ENCODE measurements around the gene MCTP1.
"Not testable (repeated sequence)": the region's sequence is repeated elsewhere in the genome, so short reads cannot be mapped to it uniquely, and the experiment has no call there.

Gene MCTP1

DNA sequence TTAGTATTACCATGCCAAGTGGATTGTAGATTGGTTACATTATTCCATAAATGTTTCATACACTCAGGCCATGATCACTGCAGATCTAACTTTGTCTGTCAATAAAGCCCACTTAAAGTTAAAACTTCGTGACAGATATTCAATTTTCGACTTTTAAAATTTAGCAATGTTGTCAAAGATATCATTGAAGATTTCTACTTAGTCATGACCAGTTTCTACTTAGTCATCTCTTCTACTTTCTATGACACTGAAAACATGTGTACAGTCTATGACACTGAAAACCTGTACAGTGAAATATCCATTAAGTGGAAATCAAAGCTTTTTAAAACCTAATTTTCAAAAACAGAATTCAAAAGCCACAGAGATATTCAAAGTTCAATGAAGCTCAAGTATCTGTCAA lies 258.2 kb downstream of the MCTP1 start:
- DNase-seq = no peak

DNA sequence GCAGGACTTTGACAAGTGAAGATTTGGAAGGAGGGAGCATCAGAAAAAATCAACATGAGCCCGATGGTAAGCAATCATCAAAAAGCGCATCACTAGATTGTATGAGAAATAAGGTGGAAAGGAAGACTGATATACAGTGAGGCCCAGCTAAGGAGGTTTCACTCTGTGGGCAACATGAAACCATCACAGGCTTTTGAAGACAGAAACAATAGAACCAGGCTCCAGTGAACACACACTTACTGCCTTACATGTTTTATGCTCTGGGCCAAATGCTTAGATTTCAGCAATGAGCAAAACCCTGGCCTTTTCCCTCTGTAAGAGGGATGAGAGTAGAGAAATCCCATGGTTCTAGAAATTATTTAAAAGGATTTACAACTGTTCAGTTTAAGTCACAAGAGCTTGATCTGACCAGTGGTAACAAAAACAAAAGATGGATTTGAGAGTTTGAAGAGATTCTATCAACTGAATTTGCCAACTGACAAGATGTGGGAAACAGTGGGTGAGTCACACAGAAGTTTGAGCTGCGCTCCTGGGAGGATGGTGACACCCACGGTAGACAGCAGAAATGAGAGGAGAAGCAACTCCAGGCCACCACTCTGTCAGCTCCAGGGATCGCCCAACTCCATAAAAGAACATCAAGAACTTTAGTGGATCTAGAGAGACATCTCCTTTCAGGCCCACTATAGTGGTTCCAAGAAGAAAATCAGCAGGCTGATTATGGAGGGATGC lies 261.8 kb downstream of the MCTP1 start:
- peak; percentile 65 to 72 for DNase-seq

DNA sequence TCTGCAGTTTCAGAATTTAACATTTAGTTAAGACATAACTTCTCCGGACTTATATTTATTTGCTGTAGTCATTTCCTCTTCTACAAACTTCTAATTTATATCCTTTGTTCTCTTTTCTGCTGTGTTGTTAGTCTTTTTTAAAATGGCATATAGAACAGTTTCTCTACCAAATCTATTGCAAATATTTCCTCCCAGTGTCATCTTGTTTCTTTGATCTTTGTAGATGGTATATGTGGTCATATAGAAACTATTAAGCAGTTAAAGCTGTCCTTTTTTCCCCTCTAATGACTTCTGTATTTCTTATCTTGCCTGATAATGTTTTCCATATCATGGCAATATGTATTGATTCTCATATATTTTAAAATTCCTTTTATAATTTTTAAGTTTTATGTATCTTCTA lies 264.5 kb downstream of the MCTP1 start:
- DNase-seq = peak in 1 of 2 experiments; percentile 14

DNA sequence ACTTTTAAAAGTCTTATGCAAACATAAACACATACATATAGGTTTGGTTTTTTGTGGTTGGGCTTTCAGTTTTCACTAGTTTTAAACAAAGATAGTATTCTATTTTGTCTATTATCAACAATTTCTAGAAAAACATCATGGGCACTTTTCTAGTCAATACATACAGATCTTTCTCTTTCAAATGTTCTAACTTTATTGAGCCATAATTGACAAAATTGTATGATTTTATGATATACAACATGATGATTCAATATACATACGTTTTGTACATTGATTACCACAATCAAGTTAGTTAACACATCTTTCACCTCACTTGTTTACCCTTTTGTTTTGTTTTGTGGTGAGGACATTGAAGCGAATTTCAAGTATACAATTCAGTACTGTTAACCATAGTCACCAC lies 265.9 kb downstream of the MCTP1 start:
- no peak for DNase-seq

DNA sequence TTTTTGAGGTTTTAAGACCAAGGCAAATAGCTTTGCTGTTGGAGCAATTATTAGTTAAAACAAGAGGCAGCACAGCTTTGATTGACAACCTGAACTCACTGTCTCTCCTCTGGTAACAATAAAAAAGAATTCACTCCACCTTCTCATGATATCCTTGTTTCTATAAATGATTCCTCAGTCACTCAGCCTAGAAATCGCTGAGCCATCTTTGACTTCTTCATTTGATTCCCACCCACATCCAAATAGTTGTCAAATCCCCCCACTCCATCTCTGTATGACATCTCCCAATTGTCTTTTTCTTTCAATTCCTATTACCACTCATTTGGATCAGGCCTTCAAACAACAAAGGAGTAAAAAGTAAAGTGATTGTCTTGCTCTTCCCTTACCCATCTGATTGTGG lies 266.4 kb downstream of the MCTP1 start:
- DNase-seq = no peak

DNA sequence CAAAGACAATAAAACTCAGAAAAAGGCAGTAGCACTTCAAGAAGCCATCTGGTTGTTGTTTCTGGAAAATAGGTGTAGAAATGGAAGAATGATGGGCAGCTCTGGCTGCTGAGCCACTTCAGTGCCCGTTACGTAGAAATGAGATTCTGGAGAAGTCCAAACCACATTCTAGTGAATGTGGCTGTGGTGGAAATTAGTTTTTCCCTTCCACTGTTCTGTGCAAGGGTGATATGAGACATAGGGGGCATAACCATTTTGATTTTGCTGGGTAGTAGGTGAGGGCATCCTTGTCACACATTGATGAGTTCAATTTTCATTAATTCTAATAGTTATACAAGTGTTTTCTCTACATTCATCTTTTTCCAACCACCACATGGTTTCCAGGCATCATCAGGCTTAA lies 275.1 kb downstream of the MCTP1 start:
- no peak for DNase-seq

DNA sequence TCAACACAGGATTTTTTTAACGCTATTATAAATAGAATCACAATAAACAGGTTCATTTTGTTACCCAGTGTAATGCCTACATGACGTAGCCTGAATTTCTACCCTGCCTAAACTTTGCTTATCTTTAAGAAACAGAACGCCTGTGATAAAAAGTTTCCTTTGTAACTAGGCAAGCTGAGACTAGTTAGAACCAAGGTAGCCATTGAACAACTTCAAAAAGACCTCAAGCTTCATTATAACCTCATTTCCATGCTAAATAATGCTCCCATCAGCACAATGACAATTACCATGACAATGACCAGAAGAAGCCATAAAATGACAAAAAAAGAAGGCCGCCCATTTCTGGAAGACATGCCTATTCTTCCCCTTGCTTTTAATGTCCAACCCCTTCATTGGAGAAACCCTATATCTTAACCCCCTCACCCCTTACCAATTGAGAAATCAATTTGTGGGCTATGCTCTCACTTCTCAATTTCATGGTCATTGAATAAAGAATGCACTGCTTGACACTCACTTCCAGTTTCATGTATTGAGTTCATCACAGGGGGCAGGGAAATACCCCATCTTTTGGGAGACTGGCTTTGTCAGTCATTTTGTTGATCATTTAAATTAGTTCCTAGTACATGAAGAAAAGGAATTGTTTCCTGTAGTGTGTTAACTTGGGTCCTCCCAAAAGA lies 276.8 kb downstream of the MCTP1 start:
- no peak for DNase-seq

DNA sequence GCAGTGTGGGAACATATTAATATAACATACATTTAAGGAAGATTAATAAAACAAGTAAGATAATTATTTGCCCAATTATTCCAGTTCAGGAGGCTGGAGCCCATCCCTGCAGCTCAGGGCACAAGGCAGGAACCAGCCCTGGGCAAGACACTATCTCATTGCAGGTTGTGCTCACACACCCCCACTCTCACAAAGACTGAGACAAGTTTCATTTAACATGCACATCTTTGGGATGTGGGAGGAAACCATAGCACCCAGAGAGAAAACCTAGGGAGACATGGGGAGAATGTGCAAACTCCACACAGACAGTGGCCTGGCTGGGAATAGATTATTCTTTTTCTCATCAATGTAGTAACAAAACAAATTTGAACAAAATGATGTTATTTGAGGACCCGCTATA lies 279.1 kb downstream of the MCTP1 start:
- DNase-seq = no peak

DNA sequence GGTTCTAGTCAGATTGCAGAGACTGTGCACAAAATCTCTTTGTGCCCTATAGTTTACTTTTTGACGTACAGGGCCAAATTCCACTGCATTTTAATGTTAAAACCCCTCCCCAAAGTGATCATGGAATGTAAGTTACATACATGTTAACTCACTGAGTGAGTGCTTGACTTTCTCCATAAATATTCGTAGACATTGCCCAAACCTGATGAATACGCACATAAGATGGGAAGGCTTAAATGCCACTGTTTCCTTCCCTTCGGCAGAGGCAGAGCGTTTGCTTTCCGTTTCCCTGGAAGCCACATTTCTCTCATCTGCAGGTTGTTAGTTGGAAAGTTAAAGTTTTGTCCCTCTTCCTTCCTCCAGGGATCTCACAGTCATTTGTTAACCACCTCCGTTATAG lies 286.2 kb downstream of the MCTP1 start:
- no peak for DNase-seq

DNA sequence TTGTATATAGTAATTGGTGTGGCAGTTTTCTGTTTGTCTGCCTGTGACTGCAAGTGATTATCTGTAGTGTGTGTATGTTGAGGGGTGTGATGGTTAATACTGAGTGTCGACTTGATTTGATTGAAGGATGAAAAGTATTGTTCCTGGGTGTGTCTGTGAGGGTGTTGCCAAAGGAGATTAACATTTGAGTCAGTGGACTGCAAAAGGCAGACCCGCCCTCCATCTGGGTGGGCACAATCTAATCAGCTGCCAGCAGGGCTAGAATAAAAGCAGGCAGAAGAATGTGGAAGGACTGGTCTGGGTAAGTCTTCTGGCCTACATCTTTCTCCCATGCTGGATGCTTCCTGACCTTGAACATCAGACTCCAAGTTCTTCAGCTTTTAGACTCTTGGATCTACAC lies 290.4 kb downstream of the MCTP1 start:
- not testable (repeated sequence) for DNase-seq

DNA sequence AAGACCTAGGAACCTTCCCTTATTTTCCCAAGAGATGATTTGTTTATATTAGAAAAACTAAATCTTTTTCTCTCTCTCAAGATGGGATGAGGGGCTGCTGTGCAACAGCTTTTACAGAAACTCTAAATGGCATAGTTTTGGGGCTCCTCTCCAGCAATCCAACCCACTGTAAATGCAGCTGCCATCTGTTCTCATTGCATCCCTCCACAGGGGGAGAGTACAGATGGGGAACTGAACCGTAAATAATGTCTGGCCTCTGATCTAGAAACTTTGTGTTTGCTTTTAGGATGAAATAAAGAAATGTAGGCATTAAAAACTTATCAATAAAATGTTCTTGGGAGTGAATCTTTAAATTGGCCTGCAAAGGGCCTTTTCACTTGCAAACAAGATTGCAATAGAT lies 291.4 kb downstream of the MCTP1 start:
- DNase-seq = peak in 1 of 2 experiments; percentile 1

DNA sequence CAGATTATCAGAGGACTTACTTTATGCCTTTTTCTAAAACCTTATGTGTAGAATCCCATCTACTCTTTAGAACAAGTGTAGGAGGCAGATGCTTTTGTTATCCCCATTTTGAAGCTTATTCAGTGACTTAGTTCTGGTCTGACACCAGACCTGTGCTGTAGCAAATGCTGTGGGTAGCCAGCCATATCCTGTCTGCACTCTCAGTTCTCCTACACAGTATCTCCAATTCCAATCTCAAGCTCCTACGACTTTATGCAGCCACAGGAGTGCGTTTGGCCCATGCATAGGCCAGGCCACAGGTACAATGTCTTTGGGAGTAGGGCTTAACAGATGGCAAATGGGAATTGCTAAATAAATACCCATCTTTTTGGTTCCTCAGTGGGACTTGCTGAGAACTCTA lies 292.6 kb downstream of the MCTP1 start:
- no peak for DNase-seq

DNA sequence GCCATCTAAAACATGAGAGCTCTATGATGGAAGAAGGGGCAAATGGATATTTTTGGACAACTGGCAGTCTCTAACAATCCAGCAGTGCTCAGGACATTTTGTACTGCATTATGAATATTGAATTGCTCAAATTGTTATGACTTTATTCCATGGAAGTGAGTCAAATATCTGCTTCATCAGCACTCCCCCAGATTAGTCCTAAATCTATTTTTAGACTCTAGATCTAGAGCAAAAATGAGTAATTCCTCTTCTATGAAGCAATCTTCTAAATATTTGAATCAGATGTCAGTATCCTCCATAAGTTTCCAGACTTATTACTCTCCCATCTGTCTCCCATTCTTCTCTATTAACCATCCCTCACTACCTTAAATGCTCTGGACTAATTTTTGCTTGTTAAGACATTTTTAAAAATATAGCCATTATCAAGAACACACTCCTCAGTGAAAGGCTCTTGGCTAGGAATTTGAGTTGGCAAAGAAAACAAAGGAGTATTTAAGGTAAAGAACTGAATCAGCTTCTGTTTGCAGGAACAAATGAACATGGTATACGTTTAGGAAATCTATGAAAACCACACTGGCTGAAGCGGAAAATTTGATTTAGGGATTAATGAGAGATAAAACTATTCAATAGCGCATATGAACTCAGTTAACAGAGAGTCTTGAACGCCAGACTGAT lies 300.9 kb downstream of the MCTP1 start:
- DNase-seq = no peak

DNA sequence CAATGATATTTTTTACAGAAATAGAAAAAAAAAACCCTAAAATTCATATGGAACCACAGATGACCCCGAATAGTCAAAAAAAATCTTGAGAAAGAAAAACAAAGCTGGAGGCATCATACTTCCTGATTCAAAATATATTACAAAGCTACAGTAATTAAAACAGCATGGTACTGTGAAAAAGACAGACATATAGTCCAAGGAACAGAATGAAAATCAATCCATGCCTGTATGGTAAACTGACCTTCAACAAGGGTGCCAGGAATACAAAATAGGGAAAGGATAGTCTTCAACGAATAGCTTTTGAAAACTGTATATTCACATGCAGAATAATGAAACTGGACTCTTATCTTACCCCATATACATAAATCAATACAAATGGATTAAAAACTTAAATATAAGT lies 307.5 kb downstream of the MCTP1 start:
- DNase-seq = no peak

DNA sequence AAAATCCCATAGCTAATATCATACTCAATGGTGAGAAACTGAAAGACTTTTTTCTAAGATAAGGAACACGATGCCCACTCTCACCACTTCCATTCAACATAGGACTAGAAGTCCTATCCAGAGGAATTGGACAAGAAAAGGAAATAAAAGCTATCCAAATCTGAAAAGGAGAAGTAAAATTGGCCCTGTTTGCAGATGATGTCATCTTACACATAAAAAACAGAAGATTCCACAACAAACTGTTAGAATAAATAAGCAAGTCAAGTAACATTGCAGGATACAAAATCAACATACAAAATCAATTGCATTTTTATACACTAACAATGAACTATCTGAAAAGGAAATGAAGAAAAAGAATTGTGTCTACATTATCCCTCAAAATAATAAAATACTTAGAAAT lies 308.0 kb downstream of the MCTP1 start:
- DNase-seq = no peak

DNA sequence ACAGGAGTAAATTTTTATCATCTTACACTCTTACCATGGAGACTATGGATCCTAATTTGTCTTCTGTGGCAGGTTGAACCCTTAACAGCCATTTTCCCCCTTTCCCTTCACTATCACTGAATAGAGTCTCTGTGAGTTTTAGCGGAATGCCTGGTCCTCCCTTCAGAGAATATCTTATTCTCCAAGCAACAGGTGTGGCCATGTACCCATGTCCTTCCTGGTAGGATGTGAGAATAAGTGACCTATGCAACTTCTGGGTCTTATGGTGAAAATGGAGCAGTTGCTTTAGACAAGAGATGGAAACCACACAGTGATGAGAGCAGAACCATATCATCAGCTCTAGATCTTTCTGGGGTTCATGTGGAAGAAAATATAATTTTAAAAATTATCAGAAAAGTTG lies 312.6 kb downstream of the MCTP1 start:
- no peak for DNase-seq

DNA sequence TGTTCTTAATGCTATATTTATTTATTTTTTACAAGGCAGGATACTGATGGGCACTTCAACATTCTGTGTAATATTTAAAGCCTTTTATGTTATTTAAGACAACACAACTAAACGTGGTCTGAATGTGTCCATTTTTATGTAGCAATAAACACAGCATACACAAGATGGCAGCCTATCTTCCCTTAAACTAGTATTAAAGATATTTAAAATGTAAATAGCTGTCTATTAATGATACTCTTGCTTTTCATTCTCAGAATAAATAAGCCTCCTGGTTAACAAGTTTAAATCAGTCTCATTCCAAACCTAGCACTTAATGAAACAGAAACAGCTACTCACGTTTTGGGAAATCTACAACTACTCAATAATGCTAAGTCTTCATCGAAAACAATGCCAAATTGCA lies 315.7 kb downstream of the MCTP1 start:
- DNase-seq = peak; percentile 48 to 58

DNA sequence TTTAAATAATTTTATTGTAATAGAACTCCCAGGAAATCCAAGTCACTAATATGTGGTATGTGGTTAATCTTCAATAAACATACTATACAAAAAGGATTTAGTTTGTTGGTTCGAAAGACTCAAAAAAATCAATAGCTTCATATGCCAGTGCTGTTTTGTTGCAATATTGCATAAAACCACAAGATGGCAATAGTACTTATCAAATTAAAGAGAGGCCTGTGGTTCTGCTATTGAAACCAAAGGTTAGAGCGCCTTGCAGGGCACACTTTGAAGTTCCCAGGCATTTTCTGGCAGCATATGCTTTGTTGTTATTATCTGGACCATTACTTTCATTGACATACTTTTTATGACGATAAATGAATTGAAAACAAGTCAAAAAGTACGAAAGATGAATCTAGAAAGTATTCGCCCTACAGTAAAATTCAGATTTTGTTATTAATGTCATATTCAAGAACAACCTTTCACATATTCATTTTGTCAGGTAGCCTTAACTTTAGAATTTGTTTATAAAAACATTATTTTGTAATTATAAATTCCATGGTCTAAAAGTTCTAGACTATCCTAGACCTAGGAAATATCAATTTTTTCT lies 316.3 kb downstream of the MCTP1 start:
- DNase-seq = peak; percentile 86 to 94

DNA sequence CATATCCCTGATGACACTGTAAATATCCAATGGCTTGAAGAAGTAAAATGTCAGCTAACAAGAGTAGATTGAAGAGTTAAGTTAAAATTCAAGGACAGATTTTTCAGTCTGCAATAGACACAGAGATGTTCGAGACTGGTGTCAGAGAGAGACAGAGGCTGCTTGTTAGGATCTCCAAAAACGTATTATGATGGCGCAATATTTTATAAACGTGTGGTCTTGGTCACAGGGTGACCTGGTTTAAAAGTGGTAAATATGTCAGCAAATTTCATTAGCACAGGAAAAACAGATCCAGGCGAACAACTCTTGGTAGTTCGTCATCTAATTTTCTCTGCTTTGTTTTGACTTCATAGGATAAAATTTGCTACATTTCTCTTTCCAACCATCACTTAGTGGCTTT lies 317.4 kb downstream of the MCTP1 start:
- no peak for DNase-seq

DNA sequence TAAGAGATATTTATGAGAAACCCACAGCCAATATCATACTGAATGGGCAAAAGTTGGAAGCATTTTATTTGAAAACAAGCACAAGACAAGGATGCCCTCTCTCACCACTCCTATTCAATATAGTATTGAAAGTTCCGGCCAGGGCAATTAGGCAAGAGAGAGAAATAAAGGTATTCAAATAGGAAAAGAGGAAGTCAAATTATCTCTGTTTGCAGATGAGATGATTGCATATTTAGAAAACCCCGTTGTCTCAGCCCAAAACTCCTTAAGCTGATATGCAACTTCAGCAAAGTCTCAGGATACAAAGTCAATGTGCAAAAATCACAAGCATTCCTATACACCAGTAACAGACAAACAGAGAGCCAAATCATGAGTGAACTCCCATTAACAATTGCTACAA lies 325.6 kb downstream of the MCTP1 start:
- DNase-seq = not testable (repeated sequence)

DNA sequence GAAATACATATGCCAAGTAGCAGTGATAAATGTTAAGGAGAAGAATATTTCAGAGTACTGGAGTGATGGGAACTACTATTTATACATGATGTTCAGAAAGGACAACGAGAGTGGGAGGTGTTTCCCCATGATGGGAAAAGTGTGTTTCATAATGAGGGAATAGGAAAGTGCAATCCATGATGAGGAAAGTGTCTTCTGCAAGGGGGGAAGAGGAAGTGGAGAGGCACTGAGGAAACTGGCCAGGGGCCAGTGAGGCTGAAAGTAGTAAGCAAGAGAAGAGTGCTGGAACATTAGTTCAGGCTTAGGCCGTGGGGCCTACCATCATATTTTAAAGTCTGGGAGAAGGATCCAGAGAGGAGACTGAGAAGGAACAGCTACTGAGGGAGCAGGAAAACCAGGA lies 339.2 kb downstream of the MCTP1 start:
- DNase-seq = no peak

DNA sequence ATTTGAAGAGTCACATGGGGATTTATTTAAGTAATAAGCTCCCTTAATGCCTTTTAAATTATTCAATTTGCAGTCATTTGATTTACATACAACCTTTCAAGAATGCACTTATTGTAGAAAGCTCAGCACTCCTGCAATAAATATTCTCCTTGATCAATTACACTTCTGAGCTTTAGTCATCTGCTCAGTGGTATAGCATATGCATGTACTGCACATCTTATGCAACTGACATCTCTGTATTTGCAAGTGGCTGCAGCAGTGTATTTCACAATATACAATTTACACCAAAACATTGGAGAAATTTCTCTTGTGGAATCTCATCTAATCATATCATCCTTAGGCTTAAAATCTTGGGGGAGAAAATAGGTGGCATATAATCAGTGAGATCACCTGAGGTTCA lies 340.7 kb downstream of the MCTP1 start:
- DNase-seq = no peak

DNA sequence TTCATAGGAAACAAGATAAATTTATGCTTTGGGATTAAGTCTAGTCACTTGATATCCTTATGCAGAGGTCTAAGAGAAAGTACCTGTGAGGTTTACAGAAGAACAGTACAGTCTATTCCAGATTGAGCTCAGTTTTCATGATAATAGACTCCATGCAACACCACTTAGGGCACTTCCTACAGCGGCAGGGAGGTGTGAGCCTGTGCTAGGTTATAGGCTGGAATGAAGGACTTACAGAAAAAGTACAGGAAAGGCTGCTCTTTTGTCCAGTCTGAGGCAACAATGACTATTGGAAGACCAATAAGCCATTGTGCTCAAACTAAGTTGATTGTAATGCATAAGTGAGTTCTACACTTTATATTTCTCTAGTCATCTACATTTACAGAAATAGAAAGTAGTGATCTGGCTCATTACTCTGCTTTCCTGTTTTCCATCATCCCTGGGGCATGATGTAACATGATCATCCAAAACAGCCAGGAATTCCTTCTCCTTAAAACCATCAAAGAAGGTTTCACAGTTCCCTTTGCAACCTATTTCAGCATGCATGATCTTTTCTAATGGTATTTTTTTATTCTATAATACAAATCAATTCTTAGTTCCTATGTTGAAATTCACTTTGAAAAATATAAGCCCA lies 343.7 kb downstream of the MCTP1 start:
- DNase-seq = no peak
